Adrenal gland (tissue), 5 donors: ENCODE measurements around the gene PHF21A.

Experiments used
- POLR2A ChIP-seq, 2 donors: fragments of 450-650 bp; IDR thresholded peaks; one replicate each; pipeline ENCODE4 v1.6.1; 2017; ENCODE audit warnings: antibody characterized with exemption in 2 of 2, mild to moderate bottlenecking in 2 of 2, moderate library complexity in 1 of 2
- TF ChIP-seq, protein P1 (sequence below), 6 experiments: fragments of 450-650 bp in 4 of 6; fragments of 200-600 bp in 2 of 6; sonication (generic) in 1 of 6; IDR thresholded peaks; 1 replicate in 5 of 6; 2 replicates in 1 of 6; pipeline versions ENCODE4 v1.5.1 to v1.8.0; 2016 to 2021; ENCODE audit warnings: antibody characterized with exemption in 6 of 6, mild to moderate bottlenecking in 2 of 6, moderate library complexity in 1 of 6
- donor health status: DM: no; HTN: no; CAD: no.

DNA sequence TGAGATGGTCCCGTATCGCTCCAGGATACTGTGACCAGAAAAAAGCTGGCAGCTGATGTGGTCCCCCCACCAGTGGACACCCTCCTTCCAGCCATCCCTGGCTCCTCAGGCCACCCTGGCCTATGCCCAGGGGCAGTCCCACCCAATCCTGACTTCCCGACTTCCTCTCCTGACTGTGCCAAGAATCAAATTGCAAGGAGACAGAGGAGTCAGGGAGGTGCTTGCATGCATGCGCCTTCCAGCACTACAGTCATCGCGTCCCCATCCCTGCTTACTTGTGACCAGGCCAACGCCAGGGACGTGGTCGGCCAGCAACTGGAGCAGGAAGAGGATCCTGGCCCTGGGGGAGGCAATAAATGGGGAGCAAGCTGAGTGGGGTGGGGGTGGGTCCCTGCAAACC, 210.6 kb downstream of the PHF21A start:
- TF ChIP-seq, protein P1, sequence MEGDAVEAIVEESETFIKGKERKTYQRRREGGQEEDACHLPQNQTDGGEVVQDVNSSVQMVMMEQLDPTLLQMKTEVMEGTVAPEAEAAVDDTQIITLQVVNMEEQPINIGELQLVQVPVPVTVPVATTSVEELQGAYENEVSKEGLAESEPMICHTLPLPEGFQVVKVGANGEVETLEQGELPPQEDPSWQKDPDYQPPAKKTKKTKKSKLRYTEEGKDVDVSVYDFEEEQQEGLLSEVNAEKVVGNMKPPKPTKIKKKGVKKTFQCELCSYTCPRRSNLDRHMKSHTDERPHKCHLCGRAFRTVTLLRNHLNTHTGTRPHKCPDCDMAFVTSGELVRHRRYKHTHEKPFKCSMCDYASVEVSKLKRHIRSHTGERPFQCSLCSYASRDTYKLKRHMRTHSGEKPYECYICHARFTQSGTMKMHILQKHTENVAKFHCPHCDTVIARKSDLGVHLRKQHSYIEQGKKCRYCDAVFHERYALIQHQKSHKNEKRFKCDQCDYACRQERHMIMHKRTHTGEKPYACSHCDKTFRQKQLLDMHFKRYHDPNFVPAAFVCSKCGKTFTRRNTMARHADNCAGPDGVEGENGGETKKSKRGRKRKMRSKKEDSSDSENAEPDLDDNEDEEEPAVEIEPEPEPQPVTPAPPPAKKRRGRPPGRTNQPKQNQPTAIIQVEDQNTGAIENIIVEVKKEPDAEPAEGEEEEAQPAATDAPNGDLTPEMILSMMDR (IDR thresholded peaks at IDR 0.05), result no peak
- TF ChIP-seq POLR2A (IDR thresholded peaks at IDR 0.05), result no peak
